Hepatocyte (in vitro differentiated cells): ENCODE measurements around the gene SNX9. TPM values are rescaled to one million over a fixed set of nuclear protein-coding genes. Genes with fewer than 3 reads are reported as not detected.

Source experiments
- DNase-seq: peaks from one replicate; pipeline ENCODE4 v3.0.0-alpha.2; 2016; ENCODE audit warnings: low spot score
- H2AFZ ChIP-seq: fragments of 200-600 bp; sonication (generic); 2 replicates; pipeline ENCODE4 v1.6.0; 2016; ENCODE audit warnings: antibody characterized with exemption, mild to moderate bottlenecking
- H3K27ac ChIP-seq: fragments of 200-600 bp; sonication (generic); 2 replicates; pipeline ENCODE4 v1.5.1; 2016; ENCODE audit warnings: mild to moderate bottlenecking
- H3K27me3 ChIP-seq: fragments of 200-600 bp; sonication (generic); 2 replicates; pipeline ENCODE4 v1.6.1; 2016
- H3K36me3 ChIP-seq: fragments of 200-600 bp; sonication (generic); replicated peaks from 2 replicates; pipeline ENCODE4 v1.5.1; 2016; ENCODE audit warnings: low read depth; ENCODE audit not compliant: insufficient read depth
- H3K4me1 ChIP-seq: fragments of 200-600 bp; sonication (generic); 2 replicates; pipeline ENCODE4 v1.5.1; 2016; ENCODE audit warnings: mild to moderate bottlenecking, moderate library complexity; ENCODE audit not compliant: insufficient read depth
- H3K4me2 ChIP-seq: fragments of 200-600 bp; sonication (generic); 2 replicates; pipeline ENCODE4 v1.6.0; 2016
- H3K4me3 ChIP-seq: fragments of 200-600 bp; sonication (generic); 2 replicates; pipeline ENCODE4 v1.5.1; 2016; ENCODE audit warnings: mild to moderate bottlenecking
- H3K79me2 ChIP-seq: fragments of 200-600 bp; sonication (generic); 2 replicates; pipeline ENCODE4 v1.6.0; 2017; ENCODE audit warnings: mild to moderate bottlenecking
- H3K9me2 ChIP-seq: fragments of 200-600 bp; sonication (generic); replicated peaks from 2 replicates; pipeline ENCODE4 v1.6.0; 2017; ENCODE audit warnings: mild to moderate bottlenecking; ENCODE audit not compliant: insufficient read depth
- H3K9me3 ChIP-seq: fragments of 200-600 bp; sonication (generic); 2 replicates; pipeline ENCODE4 v1.5.1; 2016; ENCODE audit warnings: low read depth, mild to moderate bottlenecking
- H4K20me1 ChIP-seq: fragments of 200-600 bp; sonication (generic); 2 replicates; pipeline ENCODE4 v1.6.0; 2016; ENCODE audit warnings: mild to moderate bottlenecking; ENCODE audit not compliant: insufficient read depth, poor library complexity, severe bottlenecking
- CTCF ChIP-seq: fragments of 200-600 bp; sonication (generic); IDR thresholded peaks from 2 replicates; pipeline ENCODE4 v1.5.1; 2016; ENCODE audit warnings: antibody characterized with exemption, mild to moderate bottlenecking; ENCODE audit not compliant: poor library complexity
- EZH2 ChIP-seq: fragments of 200-600 bp; sonication (generic); IDR thresholded peaks from 2 replicates; pipeline ENCODE4 v1.6.1; 2016; ENCODE audit warnings: antibody characterized with exemption, mild to moderate bottlenecking, borderline replicate concordance
- EZH2phosphoT487 ChIP-seq: fragments of 200-600 bp; sonication (generic); IDR thresholded peaks from one replicate; pipeline ENCODE4 v1.6.1; 2018; ENCODE audit warnings: antibody characterized with exemption, mild to moderate bottlenecking, low read depth, moderate library complexity; ENCODE audit not compliant: unreplicated experiment, severe bottlenecking
- WGBS: methylation state at CpG from one replicate; pipeline ENCODE4 v1.1.6; 2016; ENCODE audit warnings: low lambda C conversion rate; ENCODE audit errors: missing lambda C conversion rate; 5-methylcytosine and 5-hydroxymethylcytosine counted together
- polyA plus RNA-seq: library from polyadenylated mRNA; unstranded; fragments of >200 nt; fragmentation: Nextera tagmentation; extraction: Ambion mirVana; gene quantifications from 2 replicates; pipeline ENCODE4 v1.2.1, GENCODE V29; 2016
- total RNA-seq: library from RNA; depleted of rRNA; stranded (reverse); fragments of >200 nt; gene quantifications from 2 replicates; pipeline ENCODE4 v1.2.3, GENCODE V29; 2014

Gene SNX9
- total and polyA plus RNA-seq, 2 experiments from 2014 or later, result 34.1 to 34.7 TPM

DNA sequence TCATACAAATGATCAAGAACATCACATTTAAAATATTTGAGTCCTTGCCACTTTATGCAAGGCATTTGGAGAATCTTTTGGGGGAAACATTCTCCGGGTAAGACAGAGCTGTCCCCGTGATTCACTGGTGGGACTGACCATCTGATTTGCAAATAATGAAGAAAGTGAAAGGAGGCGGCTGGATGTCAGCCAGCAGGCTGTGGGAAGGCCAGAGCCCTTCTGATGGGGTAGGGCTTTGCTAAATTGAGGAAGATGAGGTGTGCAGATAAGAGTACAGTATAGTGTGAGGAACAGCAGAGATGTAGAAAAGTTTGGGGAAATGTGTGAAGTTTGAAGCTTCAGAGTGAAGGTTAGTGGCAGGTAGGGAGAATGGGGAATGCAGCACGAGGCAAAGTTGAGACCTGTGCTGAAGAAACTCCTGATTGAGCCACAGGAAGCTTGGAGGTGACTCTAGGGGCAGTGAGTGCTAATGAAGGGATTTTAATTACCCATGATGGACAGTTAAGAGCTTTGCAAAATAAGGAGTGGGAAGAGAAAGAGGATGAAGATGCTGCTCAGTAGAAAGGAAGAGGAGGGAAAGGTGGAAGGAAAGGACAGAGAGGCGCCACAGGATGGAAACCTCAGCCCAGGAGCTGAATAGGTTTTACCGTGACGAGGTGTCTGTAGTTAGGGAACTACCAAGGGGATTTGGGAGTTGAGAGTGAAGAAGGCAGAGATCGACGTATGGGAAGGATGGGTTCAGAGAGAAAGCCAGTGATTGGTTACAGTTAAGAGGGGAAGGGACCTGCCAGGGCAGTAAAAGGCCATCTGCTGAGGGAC, 68.7 kb downstream of the SNX9 start:
- no peak overlapping the region for H2AFZ ChIP-seq
- H3K9me2 ChIP-seq, result no peaks in the 10 kb centered on the region
- no peak overlapping the region for H3K27ac ChIP-seq
- DNase-seq, result no peak
- no peaks in the 10 kb centered on the region for H3K9me3 ChIP-seq
- 92% methylated on average over 9 of the region's 9 CpGs for WGBS
- H3K4me2 ChIP-seq, result no peak overlapping the region
- no peak for TF ChIP-seq CTCF
- no peaks in the 10 kb centered on the region for H3K36me3 ChIP-seq
- H4K20me1 ChIP-seq, result no peaks in the 10 kb centered on the region
- no peaks in the 10 kb centered on the region for H3K4me1 ChIP-seq
- no peaks in the 10 kb centered on the region for H3K27me3 ChIP-seq
- H3K4me3 ChIP-seq, result no peak overlapping the region
- H3K79me2 ChIP-seq, result peaks cover 3% of the 10 kb centered on the region

DNA sequence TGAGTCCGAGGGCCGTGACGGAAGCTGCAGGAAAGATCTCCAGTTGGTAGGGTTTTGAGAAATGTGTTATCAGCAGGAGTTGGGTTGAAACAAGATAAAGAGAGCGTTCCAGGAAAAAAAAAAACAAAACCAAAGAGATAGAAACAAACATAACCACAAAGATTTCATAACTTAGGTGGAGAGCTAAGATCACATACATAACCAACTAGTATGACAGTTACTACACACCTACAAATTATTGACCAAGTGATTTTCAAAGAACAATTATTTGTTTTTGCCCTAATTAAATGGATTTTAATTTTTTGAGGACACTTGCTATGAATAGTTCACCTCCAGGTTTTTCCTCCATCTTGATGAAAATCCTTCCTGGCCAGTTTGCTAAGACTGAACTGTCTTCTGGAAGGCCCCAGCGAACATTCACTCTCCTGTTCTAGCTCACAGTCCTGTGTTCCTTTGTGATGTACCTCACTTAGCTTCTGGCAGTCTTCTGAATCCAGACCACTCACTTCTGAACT, 69.4 kb downstream of the SNX9 start:
- H3K79me2 ChIP-seq, result peaks cover 3% of the 10 kb centered on the region
- no peak overlapping the region for H3K4me3 ChIP-seq
- H3K27ac ChIP-seq, result no peak overlapping the region
- H3K27me3 ChIP-seq, result no peaks in the 10 kb centered on the region
- no peaks in the 10 kb centered on the region for H3K36me3 ChIP-seq
- 69% methylated on average over 5 of the region's 5 CpGs for WGBS
- no peaks in the 10 kb centered on the region for H3K4me1 ChIP-seq
- no peak for DNase-seq
- no peaks in the 10 kb centered on the region for H4K20me1 ChIP-seq
- no peaks in the 10 kb centered on the region for H3K9me2 ChIP-seq
- no peak overlapping the region for H3K4me2 ChIP-seq
- TF ChIP-seq CTCF (no peak), EZH2 (no peak), EZH2phosphoT487 (no peak)
- no peaks in the 10 kb centered on the region for H3K9me3 ChIP-seq
- no peak overlapping the region for H2AFZ ChIP-seq

GRCh38 chr6:157893238-157893637, 70.2 kb downstream of the SNX9 start:
- Histone ChIP-seq H3K4me1 (no peaks in the 10 kb centered on the region), H3K4me3 (no peak overlapping the region), H3K36me3 (no peaks in the 10 kb centered on the region), H3K27ac (no peak overlapping the region), H3K27me3 (no peaks in the 10 kb centered on the region), H3K4me2 (no peak overlapping the region), H2AFZ (no peak overlapping the region), H3K79me2 (peaks cover 3% of the 10 kb centered on the region), H4K20me1 (no peaks in the 10 kb centered on the region), H3K9me2 (no peaks in the 10 kb centered on the region), H3K9me3 (no peaks in the 10 kb centered on the region)
- no peak for DNase-seq
- no peak for TF ChIP-seq EZH2phosphoT487
- TF ChIP-seq EZH2, result no peak
- TF ChIP-seq CTCF, result no peak
- 88% methylated on average over 4 of the region's 4 CpGs for WGBS
